ENCODE results near the gene PELI3.
"Not testable (repeated sequence)": the region's sequence is repeated elsewhere in the genome, so short reads cannot be mapped to it uniquely, and the experiment has no call there.

Gene PELI3, protein sequence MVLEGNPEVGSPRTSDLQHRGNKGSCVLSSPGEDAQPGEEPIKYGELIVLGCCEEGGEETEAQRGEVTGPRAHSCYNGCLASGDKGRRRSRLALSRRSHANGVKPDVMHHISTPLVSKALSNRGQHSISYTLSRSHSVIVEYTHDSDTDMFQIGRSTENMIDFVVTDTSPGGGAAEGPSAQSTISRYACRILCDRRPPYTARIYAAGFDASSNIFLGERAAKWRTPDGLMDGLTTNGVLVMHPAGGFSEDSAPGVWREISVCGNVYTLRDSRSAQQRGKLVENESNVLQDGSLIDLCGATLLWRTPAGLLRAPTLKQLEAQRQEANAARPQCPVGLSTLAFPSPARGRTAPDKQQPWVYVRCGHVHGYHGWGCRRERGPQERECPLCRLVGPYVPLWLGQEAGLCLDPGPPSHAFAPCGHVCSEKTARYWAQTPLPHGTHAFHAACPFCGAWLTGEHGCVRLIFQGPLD

DNA sequence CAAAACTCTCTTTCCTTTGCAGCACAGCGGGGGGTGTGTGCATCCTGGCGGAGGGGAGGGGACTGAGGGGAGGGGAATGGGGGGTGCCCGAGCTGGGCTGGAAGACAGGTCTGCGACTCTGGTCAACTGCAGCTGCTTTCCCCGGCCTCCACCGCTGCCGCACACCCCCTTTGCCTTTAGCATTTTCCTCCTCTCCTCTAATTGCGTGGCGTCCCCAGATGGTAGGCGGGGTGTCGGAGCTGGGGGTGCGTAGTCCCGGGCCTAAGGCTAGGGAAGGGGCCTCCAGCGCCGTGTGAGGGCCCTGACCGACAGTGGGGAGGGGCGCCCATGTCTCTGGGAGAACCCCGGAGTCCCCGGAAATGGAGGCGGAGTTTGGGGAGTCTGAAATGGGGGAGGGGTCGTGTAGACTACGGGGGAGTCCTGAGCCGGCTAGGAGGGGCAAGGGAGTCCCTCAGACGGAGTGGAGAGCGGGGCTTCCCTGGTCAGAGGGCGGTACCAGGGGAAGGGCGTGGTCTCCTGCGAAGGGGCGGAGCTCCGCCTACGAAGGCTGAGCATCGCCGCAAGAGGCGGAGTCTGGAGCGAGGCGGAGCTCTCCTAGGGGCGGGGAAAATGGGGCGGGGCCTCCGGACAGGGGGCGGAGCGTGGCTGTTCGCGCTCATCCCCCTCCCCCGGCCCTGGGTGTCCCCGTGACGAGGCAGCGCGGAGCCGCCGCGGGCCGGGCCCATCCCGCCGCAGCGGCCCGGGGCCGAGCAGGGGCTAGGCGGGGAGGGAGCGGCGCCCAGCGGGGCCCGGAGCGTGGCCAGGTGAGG is at the start of gene PELI3:
PELI3 (plus strand) TSS at position 681 of the 809 bp plus-strand sequence. CDS start 1,224 bp downstream, outside the sequence.
- Histone ChIP-seq H3K27ac (peak within 1 kb of the TSS in 18 of 21 experiments; percentile 18 to 83 (median 74)), H3K4me3 (peak within 1 kb of the TSS; percentile 48 to 80 (median 60))

DNA sequence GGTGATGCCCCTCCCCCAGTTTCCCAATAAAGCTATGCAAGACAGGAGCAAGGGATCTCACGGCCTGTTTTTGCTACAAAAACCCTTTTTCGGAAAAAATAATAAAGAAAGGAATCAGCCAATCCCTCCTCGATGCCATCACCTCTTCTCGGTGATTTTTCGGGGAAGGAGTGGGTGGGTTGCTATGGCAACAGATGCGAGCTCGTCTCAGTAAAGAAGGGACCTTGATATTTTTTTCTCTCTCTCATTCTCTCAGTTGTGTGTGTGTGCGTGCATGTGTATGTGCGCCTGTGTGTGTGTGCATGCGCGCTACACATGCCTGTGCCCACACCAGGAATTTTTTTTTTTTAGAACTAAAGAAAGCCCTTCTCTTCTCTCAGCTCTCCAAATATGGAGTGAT is 49.7 kb upstream of the PELI3 start:
- H3K27ac ChIP-seq, result no peak overlapping the region
- H3K4me3 ChIP-seq, result no peak overlapping the region

DNA sequence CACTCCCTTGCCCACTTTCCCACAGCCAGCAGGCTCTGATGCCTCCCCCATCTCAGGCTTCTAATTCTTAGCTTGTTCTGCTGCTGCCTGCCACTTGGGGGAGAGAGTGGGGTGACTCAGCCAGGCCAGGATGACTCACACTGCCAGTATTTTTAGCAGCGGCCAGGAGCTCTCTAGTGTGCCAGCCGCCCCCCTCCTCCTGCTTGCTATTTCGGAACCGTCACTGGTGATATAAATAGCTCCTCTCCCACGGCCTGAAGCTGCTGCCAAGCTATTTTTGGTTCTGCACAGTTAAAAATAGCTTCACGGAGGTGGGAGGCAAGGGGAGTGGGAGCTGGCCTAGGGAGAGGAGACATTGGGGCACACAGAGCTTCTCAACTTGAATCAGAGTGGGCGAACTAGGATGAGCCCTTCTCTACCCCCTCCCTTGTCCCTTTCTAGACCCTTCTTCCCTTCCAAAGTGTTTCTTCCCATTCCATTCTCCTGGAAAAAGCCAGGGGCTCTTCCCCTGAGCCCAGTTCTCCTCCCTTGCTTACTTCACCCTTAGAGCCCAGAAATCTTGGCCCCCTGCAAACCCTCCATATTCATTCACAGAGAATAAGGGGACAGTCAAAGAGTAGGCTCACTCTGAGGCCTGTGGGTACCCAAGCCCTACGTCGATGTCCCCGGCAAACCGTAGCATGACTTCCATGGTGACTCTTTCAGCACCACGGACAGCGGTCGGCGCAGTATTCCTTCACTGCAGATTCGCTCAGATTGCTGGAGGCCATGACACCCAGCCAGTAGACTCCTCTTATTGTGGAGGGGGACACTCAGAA is 48.3 kb upstream of the PELI3 start:
- no peak overlapping the region for H3K27ac ChIP-seq
- H3K4me3 ChIP-seq, result no peak overlapping the region

DNA sequence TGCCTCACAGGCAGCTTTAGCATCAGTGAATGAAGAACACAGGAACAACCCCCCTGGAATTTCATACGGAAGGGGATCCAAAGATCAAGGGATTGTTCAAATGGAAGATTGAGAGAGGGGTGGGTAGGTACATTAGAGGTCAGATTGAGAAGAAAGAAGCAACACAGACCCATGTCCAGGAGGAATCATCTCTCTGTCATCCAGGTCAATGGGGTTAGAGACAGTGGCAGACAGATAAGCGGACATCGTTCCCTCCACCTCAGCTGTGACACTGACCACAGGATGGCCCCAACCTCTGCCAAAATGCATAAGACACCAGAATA is 47.8 kb upstream of the PELI3 start:
- H3K4me3 ChIP-seq, result no peak overlapping the region
- no peak overlapping the region for H3K27ac ChIP-seq

DNA sequence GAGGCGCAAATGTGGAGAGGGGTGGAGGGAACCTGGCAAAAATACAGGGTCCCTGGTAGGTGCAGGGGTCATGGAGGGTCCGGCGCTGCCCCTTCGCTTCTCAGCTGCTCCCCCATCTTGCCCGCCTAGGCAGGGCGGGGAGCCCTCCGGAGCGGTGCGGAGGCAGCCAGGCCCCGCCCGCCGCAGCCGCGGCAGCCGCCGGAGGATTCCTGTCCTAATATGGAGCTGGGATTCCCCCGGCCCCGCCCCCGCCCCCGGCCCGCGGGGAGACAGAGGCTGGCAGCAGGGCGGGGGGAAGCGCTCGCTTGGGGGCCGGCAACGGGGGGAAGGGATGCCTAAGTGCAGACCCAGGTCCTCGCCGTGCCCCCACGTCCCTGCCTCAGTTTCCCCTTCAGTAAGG is 46.9 kb upstream of the PELI3 start:
- no peak overlapping the region for H3K4me3 ChIP-seq
- no peak overlapping the region for H3K27ac ChIP-seq

DNA sequence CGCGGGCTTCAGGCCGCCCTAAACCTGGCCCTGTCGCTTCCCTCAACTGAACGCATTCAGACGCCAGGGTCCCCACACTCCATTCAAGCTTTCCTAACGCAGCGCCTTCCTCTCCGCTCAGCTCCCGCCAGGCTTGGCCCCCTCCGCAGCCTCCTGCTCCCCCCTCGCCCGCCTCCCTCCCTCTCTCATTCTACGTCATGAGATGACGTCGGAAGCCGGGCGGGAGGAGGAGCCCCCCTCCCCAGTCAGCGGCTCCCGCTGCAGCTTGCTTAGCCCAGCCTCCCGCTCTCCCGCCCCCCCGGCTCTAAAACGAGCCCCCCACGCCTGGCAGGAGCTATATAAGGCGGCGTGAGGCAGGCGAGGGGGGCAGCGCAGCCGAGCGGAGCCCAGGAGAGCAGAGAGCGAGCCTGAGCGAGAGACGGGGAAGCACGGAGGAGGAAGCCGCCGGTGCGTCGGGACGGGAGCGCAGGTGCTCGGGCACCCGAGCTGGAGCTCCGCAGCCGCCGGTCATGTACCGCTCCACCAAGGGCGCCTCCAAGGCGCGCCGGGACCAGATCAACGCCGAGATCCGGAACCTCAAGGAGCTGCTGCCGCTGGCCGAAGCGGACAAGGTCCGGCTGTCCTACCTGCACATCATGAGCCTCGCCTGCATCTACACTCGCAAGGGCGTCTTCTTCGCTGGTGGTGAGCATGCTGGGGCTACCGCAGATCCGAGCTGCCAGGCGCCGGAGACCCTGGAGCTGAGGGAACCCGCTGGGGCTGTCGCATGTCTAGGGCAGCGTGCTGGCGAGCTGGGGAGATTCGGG is 45.8 kb upstream of the PELI3 start, which contains the start of gene NPAS4:
NPAS4 (plus strand) TSS at position 365 of the 806 bp plus-strand sequence; CDS start at position 510, 145 bp downstream.
- Histone ChIP-seq H3K27ac (no peak within 1 kb of the TSS), H3K4me3 (no peak within 1 kb of the TSS)

DNA sequence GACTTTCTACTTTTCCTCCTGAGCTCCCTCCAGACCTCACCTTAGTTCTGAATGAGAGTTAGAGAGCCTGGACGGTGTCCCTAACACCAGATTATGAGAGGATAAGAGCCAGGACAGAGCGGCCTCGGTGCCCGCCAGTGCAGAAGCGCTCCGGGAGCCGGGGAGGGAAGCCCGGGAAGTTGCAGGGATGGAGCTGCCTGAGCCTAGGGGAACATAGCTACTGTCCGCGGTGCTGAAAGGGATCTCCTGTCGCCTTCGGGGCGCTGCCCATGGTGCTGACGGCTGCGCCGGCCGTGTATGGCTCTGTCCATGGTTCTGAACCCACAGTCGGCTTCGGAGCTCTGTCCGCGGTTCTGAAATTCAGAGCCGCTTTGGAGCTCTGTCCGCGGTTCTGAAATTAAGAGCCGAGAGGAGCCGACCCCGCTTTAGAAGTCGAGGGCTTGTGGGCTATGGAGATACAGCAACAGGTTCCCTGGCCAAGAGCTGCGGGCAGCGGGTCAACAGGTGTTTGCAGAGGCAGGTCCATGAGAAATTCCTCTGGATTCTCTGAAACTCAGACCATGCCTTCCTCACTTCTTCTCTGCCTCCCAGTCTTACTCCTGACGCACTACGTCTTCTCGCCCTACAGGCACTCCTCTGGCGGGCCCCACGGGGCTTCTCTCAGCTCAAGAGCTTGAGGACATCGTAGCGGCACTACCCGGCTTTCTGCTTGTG is 45.1 kb upstream of the PELI3 start:
- H3K4me3 ChIP-seq, result no peak overlapping the region
- no peak overlapping the region for H3K27ac ChIP-seq

DNA sequence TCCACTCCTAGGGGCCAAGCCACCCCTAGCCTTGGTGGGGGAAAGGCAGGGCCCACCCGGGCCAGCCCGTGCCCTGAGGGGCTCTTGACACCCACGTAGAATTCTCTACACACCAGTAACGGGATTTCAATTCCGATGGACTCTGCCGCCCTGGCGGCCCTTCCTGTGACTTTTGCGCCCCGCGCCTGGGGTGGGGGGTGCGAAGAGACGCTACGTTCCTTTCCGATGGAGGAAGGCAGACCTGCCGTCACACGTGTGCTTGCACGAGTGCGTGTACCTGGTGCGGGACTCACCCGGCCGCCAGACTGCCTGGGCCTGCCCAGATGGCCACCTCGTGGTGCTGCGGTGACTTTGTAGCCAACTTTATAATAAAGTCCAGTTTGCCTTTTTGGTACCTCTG is 40.4 kb upstream of the PELI3 start:
- H3K4me3 ChIP-seq, result no peak overlapping the region
- no peak overlapping the region for H3K27ac ChIP-seq

DNA sequence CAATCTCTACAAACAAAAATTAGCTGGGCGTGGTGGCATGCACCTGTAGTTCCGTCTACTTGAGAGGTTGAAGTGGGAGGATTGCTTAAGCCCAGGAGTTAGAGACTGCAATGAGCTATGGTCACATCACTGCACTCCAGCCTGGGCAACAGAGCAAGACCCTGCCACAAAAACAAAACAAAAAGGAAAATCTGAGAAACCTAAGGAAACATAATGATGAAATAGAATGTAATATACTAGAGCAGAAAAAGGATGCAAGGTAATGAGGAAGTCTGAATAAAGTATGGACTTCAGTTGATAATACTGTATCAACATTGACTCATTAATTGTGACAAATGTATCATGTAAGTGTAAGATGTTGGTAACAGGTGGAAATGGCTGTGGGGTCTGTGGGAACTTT is 37.8 kb upstream of the PELI3 start:
- no peak overlapping the region for H3K27ac ChIP-seq
- no peak overlapping the region for H3K4me3 ChIP-seq

DNA sequence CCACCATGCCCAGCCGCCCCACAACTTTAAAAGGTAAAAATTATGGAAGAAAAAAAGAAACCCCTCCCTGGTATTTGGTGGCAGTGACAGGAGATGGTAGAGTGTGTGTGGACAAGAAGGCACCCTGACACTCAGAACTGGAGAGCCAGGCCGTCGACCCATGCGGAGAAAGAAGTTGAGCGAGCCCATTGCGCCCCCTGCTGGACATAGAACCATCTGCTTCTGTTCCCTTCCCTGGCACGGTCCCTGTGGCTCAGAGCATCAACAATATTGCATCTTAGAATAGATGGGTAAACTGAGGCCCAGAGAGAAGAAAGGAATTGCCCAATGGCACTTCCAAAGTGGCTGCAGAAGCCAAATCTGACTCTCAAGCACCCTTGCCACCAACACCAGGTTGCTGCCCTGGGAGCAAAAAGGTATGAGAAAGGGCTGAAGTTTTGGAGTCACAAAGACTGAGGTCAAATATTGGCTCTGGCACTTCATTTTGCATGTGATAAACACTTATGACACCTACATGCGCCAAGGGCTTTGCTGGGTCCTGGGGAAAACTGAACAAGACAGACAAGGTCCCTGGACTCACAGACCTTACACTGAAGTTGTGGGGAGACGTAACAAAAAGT is 36.6 kb upstream of the PELI3 start:
- H3K4me3 ChIP-seq, result no peak overlapping the region
- H3K27ac ChIP-seq, result no peak overlapping the region

DNA sequence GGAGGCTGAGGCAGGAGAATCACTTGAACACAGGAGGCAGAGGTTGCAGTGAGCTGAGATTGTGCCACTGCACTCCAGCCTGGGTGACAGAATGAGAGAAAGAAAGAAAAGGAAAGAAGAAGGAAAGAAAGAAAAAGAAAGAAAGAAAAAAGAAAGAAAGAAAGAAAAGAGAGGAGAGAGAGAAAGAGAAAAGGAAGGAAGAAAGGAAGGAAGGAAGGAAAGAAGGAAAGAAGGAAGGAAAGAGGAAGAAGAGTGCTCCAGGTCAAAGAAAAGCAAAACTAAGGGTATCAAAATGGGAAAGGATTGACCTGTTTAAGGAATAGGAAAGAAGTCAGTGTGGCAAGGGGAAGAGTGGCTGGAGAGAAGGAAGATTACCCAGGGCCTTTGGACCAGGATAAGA is 35.4 kb upstream of the PELI3 start:
- not testable (repeated sequence) for H3K27ac ChIP-seq, H3K4me3 ChIP-seq

DNA sequence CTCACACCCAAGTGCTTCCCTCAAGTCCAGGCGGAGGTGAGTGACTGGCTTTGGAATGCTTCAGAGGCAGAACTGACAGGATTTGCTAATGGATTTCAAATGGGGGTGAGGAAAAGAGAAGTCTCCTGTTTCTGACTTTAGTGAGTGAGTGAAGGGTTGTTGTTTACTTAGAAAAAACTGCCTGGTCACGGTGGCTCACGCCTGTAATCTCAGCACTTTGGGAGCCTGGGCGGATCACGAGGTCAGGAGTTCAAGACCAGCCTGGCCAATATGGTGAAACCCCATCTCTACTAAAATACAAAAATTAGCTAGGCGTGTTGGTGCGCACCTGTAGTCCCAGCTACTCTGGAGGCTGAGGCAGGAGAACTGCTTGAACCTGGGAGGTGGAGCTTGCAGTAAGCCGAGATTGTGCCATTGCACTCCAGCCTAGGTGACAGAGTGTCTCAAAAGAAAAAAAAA is 34.8 kb upstream of the PELI3 start:
- not testable (repeated sequence) for H3K4me3 ChIP-seq, H3K27ac ChIP-seq

DNA sequence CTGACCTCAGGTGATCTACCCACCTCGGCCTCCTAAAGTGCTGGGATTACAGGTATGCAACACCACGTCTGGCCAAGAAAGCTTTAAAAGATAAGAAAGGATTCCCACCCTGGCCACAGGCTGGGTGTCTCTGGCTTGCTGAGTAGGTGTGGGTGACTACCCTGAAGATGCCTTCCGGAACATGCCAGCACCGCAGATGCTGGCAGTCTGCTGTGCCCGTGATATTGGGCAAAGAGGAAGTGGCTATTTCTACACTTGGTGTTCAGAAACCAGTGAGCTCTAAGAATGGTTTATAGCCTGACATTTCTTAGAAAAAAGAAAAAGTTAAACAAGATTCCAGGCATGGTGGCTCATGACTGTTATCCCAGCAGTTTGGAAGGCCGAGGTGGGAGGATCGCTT is 34.1 kb upstream of the PELI3 start:
- no peak overlapping the region for H3K4me3 ChIP-seq
- H3K27ac ChIP-seq, result no peak overlapping the region

DNA sequence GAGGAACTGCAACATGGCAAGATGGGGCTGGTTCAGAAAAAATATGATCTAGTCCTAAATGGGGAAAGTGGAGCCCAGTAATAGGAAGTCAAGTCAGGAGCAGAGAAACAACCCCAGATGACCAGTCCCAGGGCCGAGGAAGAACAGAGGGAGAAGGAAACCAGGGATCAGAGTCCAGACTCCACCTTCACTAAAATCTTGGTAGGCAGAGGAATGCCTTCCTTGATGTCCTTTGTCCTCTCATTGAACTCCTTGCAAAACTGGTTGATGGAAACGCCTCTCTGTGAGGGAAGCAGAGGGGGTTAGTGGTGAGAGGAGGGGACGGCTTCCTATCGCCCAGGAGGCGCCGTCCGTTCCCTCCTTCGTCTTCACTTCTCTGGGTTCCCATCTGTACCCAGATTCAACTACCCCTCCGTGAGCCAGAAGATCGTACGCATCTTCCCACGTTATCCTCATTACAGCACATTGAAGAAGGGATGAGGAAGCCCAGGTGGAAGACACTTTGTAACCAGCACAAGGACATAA is 28.7 kb upstream of the PELI3 start:
- Histone ChIP-seq H3K27ac (peak overlapping the region in 19 of 21 experiments; percentile 76 to 96 (median 87)), H3K4me3 (peak overlapping the region; percentile 69 to 98 (median 80))

DNA sequence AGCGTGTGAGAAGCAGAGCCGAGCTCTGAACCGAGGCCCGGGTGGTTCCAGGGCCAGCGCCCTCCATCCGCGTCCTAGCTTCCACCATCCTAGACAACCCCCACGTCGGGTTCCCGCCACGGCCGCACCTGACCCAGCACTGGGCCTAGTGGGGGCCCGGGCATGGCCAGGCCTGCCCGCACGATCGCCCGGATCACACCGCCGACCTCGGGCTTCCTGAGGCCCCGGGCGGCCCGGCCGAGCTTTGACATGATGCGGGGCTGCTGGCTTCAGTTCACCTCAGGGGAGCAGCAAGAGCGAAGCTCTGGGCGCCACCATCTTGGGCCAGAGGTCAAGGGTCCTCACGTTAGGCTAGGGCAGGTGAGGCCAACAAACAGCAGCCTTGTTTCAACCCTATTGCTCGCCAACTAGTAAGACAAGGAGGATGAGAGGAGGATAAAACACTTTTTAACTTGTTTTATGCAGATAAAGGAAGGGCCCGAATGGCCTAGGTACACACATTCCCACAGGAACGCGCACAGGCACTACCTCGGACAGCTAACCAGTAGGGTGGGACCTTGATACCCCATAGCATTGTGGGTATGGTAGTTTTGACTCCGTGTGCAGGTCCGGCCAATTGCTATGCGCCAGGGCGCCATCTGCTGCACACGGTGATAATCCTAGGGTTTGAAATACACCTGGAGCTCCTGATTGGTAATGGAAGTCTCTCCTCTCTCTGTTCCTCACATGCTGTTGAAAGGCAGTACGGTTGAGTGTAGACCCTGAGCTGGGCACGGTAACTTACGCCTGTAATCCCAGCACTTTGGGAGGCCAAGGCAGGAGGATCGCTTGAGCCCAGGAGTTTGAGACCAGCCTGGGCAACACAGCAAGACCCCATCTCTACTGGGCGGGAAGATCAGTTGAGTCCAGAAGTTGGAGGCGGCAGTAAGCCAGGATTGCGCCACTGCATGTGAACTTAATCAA is 27.9 kb upstream of the PELI3 start, which contains the start of gene MRPL11:
MRPL11 (minus strand) TSS at position 345 of the 963 bp plus-strand sequence; CDS start at position 251, 94 bp downstream.
- H3K4me3 ChIP-seq, result peak within 1 kb of the TSS; percentile 69 to 98 (median 80)
- H3K27ac ChIP-seq, result peak within 1 kb of the TSS; percentile 37 to 96 (median 87)

DNA sequence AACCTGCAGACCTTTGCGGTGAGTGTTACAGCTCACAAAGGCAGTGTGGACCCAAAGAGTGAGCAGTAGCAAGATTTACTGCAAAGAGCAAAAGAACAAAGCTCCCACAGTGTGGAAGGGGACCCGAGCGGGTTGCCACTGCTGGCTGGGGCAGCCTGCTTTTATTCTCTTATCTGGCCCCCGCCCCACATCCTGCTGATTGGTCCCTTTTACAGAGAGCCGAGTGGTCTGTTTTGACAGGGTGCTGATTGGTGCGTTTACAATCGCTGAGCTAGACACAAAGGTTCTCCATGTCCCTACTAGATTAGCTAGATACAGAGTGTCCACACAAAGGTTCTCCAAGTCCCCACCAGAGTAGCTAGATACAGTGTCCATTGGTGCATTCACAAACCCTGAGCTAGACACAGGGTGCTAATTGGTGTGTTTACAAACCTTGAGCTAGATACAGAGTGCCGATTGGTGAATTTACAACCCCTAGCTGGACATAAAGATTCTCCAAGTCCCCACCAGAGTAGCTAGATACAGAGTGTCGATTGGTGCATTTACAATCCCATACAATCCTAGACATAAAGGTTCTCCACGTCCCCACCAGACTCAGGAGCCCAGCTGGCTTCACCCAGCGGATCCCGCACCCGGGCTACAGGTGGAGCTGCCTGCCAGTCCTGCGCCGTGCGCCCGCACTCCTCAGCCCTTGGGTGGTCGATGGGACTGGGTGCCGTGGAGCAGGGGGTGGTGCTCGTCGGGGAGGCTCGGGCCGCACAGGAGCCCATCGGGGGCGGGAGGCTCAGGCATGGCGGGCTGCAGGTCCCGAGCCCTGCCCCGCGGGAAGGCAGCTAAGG is 26.4 kb upstream of the PELI3 start:
- H3K4me3 ChIP-seq, H3K27ac ChIP-seq: not testable (repeated sequence)
